Cardiac fibroblast (primary cell): Measurements from ENCODE around the gene RREB1.

Experiments
- DNase-seq, 2 donors: peaks; one replicate each; pipeline versions ENCODE4 v3.0.0 to v3.0.0-alpha.2; 2010; ENCODE audit warnings: low read depth in 2 of 2
- H3K4me3 ChIP-seq, 2 donors: replicated peaks in 1 of 2; 1 replicate in 1 of 2; 2 replicates in 1 of 2; pipeline ENCODE4 v1.5.1; 2011; ENCODE audit warnings: low read depth in 2 of 2, low read length in 2 of 2, mild to moderate bottlenecking in 2 of 2, moderate library complexity in 1 of 2
- CTCF ChIP-seq: IDR thresholded peaks from one replicate; pipeline ENCODE4 v1.5.1; 2011; ENCODE audit warnings: low read depth, mild to moderate bottlenecking, low read length, inconsistent platforms

RREB1 gene

GRCh38 chr6:7251646-7252260 lies 144.0 kb downstream of the RREB1 start:
- no peak overlapping the region for H3K4me3 ChIP-seq
- TF ChIP-seq CTCF = no peak
- DNase-seq = no peak

DNA sequence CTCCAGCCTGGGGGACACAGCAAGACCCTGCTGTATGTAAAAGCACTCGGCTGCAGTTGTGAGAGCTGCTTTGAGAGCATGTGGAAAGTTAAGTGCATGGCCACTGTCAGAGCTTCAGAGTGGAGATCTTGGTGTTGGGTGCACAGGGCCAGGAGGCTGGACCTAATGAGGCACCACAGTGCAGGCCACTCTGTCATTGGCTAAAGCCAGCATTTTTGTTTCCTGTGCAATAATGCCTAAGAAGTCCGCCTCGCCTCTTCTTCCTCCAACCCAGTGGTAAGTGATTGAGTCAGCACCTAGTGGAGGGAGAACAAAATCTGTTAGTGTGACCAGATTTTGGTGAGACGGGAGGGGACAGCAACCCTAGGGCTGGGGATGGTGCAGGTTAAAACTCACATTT lies 144.6 kb downstream of the RREB1 start:
- no peak for TF ChIP-seq CTCF
- no peak for DNase-seq

GRCh38 chr6:7254980-7255835 lies 147.4 kb downstream of the RREB1 start:
- H3K4me3 ChIP-seq = no peak overlapping the region
- no peak for TF ChIP-seq CTCF
- no peak for DNase-seq

More for the DNA sequence above, 144.6 kb downstream of the RREB1 start:
- no peak overlapping the region for H3K4me3 ChIP-seq

DNA sequence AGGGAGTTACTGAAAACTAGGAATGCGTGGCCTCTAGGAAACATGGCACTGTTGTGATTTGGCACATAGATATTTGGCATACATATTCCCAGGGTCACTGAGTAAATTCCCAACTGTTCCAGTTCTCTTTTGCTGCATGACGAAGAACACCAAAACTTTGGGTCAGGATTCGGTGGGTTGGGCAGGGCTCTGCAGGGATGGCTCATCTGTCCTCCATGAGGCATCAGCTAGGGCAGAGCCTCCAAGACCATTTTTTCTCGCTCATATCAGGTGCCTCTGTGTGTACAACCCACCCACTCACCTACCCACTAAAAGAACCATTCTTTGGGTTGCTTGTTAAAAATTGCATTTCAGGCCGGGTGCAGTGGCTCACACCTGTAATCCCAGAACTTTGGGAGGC lies 148.2 kb downstream of the RREB1 start:
- no peak overlapping the region for H3K4me3 ChIP-seq
- no peak for DNase-seq
- TF ChIP-seq CTCF = no peak

GRCh38 chr6:7256785-7257184 lies 149.0 kb downstream of the RREB1 start:
- DNase-seq = no peak
- TF ChIP-seq CTCF = no peak
- H3K4me3 ChIP-seq = no peak overlapping the region

DNA sequence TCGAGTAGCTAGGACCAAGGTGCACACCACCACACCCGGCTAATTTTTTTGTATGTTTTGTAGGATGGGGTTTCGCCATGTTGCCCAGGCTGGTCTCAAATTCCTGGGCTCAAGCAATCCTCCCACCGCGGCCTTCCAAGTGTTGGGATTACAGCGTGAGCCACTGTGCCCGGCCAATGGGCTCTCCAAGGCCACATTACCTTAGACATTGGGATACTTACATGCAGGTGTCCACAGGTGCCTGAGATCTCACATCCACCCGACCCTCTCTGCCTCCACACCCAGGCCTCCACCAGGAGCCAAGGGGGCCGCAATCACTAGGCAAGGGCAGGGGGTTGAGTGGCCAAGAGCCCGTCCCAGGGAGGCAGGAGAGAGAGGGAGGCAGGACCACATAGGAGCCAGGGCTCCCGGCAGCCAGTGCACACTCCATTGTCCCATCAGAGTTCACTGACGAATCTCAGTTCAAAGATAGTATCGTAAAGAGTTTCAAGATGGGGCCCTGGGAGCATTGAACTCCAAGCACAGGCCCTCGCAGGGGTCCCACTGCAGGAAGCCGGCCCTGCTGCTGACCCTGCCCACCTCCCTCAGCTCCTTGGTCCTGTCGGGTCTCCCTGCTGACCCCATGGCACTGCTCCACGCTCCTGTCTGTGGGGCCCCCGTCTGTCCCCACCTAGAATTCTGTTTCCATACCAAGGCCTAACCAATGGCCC lies 149.9 kb downstream of the RREB1 start:
- DNase-seq = no peak
- TF ChIP-seq CTCF = no peak
- no peak overlapping the region for H3K4me3 ChIP-seq
